NCI-H2196 (cell line): Measurements from ENCODE around the gene HTT.

Experiments used
- DNase-seq: peaks from one replicate; lab custom pipeline; 2025; ENCODE audit not compliant: unreplicated experiment; lab: John Stamatoyannopoulos, UW

The HTT gene

DNA sequence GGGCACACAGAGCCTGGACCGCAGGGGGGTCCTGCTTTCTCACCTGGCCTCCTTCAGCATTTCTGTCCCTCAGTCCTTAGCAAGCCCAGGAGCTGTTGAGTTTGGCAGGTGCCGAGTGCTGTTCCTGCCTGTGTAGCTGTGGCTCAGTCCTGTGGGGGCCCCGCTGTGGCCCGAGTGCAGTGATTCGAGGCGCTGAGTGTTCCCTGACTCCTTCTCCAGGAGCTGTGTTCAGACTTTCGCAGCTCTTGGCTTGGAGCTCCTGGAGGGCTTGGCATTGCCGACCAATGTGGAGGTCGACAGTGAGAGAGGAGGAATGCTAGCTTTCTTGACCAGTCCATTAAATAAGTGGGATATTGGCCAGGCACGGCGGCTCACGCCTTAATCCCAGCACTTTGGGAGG lies 124.4 kb downstream of the HTT start:
- DNase-seq: no peak

DNA sequence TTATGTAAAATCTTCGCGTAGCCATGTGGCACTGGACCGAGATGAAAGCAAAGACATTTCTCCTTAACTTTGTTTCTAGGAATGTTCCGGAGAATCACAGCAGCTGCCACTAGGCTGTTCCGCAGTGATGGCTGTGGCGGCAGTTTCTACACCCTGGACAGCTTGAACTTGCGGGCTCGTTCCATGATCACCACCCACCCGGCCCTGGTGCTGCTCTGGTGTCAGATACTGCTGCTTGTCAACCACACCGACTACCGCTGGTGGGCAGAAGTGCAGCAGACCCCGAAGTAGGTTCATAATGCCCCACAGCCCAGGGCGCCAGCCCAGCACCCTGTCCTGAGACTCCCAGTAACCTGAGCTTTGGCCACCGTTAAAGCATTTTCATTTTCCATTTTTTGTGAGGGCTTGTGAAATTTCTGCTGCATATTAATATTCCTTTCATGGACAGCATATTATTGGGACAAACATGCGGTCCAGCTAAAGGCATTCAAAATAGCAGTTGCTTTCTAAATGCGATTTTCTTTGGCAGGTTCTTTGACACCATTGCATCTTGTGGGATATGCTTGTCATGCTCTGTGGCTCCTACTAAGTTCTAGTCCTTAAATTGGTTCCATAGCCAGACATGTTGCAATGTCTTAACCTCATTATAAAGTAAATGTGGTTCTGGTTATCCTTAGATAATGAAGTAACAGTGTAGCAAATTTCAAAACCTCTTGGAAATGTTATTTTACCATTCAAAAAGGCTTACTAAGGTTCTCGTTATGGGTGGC lies 125.4 kb downstream of the HTT start:
- no peak for DNase-seq

- no peak for DNase-seq
Measured at GRCh38 chr4:3200423-3201090, 126.1 kb downstream of the HTT start.

- DNase-seq: no peak
Measured at GRCh38 chr4:3201718-3202702, 127.5 kb downstream of the HTT start.

DNA sequence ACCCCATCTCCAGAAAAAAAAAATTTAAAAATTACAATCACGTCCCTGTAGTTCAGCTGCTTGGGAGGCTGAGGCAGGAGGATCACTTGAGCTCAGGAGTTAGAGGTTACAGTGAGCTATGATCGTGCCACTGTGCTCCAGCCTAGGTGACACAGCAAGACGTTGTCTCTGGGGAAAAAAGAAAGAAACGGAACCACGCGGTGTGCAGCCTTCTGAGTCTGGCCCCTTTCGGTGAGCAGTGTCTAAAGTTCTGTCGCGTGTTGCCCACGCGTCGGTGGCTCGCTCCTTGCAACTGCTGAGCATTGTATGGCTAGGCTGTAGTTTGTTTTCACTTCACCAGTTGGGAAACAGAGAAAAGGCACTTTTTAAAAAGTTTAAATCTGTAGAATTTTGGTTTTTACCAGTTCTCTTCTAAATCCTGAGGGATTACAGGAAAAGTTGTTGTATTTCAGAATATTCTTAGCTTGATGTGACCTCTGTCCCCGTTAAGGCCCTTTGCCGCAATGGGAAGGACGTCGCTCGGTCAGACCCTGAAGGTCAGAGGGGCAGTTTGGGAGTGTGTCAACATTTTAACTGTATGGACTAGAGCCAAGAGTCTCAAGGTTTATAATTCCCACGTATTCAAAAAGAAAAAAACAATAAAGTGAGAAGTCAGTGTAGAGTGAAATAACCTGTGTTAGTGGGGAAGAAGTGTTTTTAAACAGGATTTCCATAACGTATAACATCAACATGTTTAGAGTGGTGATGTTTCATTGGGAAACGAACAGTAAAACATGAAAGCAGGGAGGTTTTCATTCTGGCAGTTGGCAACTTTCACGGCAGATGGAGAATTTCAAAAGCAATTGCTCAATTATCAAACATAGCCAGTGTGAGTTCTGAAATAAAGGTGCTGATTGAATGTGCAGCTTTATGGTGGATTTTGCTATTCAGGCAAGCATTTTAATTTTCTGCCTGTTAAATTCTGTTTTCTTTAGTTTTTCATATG lies 128.6 kb downstream of the HTT start:
- no peak for DNase-seq

DNA sequence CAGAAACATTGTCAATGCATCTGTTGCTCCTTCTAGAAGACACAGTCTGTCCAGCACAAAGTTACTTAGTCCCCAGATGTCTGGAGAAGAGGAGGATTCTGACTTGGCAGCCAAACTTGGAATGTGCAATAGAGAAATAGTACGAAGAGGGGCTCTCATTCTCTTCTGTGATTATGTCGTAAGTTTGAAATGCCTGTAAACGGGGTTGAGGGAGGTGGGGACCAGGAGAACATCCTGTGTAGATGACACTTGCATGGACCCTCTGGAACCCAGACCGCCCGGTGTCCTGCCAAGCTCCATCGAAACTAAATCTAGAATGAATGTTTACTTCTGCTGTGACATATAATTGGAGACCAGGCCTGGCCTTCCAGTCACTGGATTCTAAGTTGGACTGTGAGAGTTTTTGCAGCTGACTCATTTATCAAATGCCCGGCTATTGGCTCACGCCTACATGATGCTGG lies 129.5 kb downstream of the HTT start:
- no peak for DNase-seq

- no peak for DNase-seq
Measured at GRCh38 chr4:3205995-3206394, 131.5 kb downstream of the HTT start.

GRCh38 chr4:3206439-3207100 lies 132.1 kb downstream of the HTT start:
- no peak for DNase-seq

GRCh38 chr4:3207531-3208037 lies 133.1 kb downstream of the HTT start:
- DNase-seq: no peak

GRCh38 chr4:3208826-3209225 lies 134.3 kb downstream of the HTT start:
- DNase-seq: no peak

- DNase-seq: no peak
Measured at GRCh38 chr4:3209551-3210325, 135.3 kb downstream of the HTT start.

DNA sequence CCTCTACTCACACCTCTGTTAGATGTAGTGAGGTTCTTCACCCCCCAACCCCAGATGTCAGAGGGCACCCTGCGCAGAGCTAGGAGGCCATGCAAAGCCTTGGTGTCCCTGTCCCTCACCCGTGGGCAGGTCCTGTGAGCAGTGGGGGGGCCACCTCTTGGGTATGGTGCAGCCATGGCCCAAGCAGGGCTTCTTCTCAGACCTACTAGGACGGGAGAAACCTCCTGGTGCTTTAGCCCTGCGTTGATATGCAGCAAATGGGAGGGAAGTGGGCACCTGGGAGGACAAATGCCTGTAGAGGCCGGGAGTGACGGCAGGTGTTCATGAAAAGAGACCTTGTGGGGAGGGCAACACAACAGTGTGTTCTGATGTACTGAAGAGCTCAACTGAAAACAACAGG lies 136.0 kb downstream of the HTT start:
- no peak for DNase-seq

DNA sequence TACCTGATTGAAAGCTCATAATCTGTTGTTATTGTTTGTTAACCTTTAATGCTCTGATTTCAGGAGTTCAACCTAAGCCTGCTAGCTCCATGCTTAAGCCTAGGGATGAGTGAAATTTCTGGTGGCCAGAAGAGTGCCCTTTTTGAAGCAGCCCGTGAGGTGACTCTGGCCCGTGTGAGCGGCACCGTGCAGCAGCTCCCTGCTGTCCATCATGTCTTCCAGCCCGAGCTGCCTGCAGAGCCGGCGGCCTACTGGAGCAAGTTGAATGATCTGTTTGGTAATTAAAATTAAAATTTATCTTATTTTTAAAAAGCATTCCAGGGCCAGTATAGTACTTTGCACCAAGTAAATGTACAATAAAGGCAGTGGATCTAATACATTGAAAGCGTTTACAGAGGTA lies 137.4 kb downstream of the HTT start:
- no peak for DNase-seq

DNA sequence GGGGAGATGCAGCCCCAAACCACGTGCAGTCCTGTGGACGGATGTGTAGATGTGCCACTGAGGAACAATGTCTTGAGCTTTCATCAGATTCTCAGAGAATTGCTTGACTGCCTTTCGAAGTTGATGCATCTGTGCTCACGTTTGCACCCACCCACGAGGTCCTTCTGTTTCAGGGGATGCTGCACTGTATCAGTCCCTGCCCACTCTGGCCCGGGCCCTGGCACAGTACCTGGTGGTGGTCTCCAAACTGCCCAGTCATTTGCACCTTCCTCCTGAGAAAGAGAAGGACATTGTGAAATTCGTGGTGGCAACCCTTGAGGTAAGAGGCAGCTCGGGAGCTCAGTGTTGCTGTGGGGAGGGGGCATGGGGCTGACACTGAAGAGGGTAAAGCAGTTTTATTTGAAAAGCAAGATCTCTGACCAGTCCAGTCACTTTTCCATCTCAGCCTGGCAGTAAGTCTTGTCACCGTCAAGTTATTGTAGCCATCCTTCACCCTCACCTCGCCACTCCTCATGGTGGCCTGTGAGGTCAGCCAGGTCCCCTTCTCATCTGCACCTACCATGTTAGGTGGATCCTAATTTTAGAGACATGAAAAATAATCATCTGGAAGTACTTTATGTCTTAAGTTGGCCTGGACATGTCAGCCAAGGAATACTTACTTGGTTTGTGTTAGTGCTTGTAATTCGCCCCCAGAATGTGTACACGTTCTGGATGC lies 138.1 kb downstream of the HTT start:
- DNase-seq: no peak

DNA sequence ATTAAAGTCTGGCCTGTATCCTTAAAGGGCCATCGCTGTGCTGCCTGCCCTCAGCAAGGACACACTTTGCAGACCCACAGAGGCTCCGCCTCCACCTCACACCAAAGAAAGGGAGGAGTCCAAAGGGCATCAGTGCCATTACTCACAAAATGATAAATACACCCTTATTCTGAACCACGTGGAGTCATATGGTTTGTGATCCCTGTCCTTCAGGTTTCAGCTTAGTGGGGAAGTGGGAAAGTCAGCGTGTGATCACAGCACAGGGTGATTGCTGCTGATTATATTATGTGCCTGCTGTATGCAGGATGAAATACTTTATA lies 138.6 kb downstream of the HTT start:
- DNase-seq: no peak

DNA sequence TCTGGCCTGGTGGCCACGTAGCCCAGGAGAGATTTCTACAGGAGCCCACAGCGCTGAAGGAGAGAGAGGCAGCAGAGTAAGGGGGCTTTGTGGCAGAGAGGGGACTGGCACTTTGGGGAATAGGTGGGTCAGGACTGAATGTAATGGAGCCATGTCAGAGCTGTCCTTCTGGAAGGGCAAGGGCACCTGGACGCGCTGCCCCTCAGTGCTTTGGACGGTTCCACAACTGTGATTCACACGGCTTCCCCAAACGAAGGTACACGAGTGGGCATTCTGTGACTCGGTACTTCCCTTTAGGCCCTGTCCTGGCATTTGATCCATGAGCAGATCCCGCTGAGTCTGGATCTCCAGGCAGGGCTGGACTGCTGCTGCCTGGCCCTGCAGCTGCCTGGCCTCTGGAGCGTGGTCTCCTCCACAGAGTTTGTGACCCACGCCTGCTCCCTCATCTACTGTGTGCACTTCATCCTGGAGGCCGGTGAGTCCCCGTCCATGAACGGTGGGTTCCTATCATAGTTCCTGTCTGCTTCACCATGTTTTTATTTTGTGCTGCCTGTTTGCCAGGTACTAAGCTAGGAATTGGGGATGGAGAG lies 139.3 kb downstream of the HTT start:
- no peak for DNase-seq

GRCh38 chr4:3215256-3215655 lies 140.8 kb downstream of the HTT start:
- no peak for DNase-seq

- no peak for DNase-seq
Measured at GRCh38 chr4:3215733-3216132, 141.3 kb downstream of the HTT start.
